Liver (tissue), 9 donors: ENCODE results near the gene PWP1. TPM values are rescaled to one million over a fixed set of nuclear protein-coding genes. Genes with fewer than 3 reads are reported as not detected.
A peak's percentile ranks its signal among the peaks of the same experiment; 100 is the strongest.

Experiments used
- DNase-seq: peaks from one replicate; pipeline ENCODE4 v3.0.0-alpha.2; 2017; ENCODE audit warnings: low spot score
- H3K27ac ChIP-seq, 2 donors: one replicate each; pipeline ENCODE4 v1.7.0; 2013; ENCODE audit warnings: inconsistent platforms in 2 of 2, low read length in 2 of 2, control low read depth in 1 of 2, low read depth in 1 of 2, mild to moderate bottlenecking in 1 of 2
- H3K27me3 ChIP-seq, 4 donors: one replicate each; pipeline versions ENCODE4 v1.6.1 to v1.7.0; 2013; ENCODE audit warnings: low read length in 3 of 4, inconsistent platforms in 1 of 4, mild to moderate bottlenecking in 1 of 4, moderate library complexity in 1 of 4; ENCODE audit not compliant: control insufficient read depth in 4 of 4, insufficient read depth in 4 of 4
- H3K36me3 ChIP-seq, 4 donors: one replicate each; pipeline versions ENCODE4 v1.6.1 to v1.7.0; 2013; ENCODE audit warnings: low read length in 3 of 4, mild to moderate bottlenecking in 3 of 4, low read depth in 1 of 4, moderate library complexity in 1 of 4; ENCODE audit not compliant: control insufficient read depth in 4 of 4, insufficient read depth in 3 of 4
- H3K4me1 ChIP-seq, 4 donors: one replicate each; pipeline versions ENCODE4 v1.6.1 to v1.7.0; 2013; ENCODE audit warnings: low read length in 3 of 4, mild to moderate bottlenecking in 3 of 4, moderate library complexity in 1 of 4; ENCODE audit not compliant: control insufficient read depth in 4 of 4, insufficient read depth in 4 of 4
- H3K4me3 ChIP-seq, 3 donors: one replicate each; pipeline versions ENCODE4 v1.6.1 to v1.7.0; 2013; ENCODE audit warnings: low read length in 3 of 3, control low read depth in 1 of 3, low read depth in 1 of 3, mild to moderate bottlenecking in 1 of 3
- H3K9ac ChIP-seq, 2 donors: one replicate each; pipeline ENCODE4 v1.7.0; 2013; ENCODE audit warnings: low read length in 2 of 2, mild to moderate bottlenecking in 2 of 2, moderate library complexity in 2 of 2, control low read depth in 1 of 2, low read depth in 1 of 2
- H3K9me3 ChIP-seq, 4 donors: one replicate each; pipeline versions ENCODE4 v1.6.1 to v1.7.0; 2013; ENCODE audit warnings: low read length in 3 of 4; ENCODE audit not compliant: control insufficient read depth in 4 of 4
- EGR1 ChIP-seq, 2 donors: IDR thresholded peaks; 2 replicates each; pipeline ENCODE4 v1.6.1; 2016 to 2018; ENCODE audit warnings: antibody characterized with exemption in 2 of 2, low read depth in 2 of 2
- FOXA1 ChIP-seq: IDR thresholded peaks from 2 replicates; pipeline ENCODE4 v1.6.1; 2016; ENCODE audit warnings: antibody characterized with exemption
- FOXA2 ChIP-seq: IDR thresholded peaks from 2 replicates; pipeline ENCODE4 v1.6.1; 2016; ENCODE audit warnings: antibody characterized with exemption
- GABPA ChIP-seq, 2 donors: IDR thresholded peaks in 1 of 2; conservative IDR thresholded peaks in 1 of 2; 2 replicates each; pipeline ENCODE4 v1.6.1; 2016; ENCODE audit warnings: antibody characterized with exemption in 2 of 2, mild to moderate bottlenecking in 1 of 2, moderate library complexity in 1 of 2
- HNF4A ChIP-seq, 2 donors: conservative IDR thresholded peaks; 2 replicates each; pipeline ENCODE4 v1.6.1; 2016; ENCODE audit warnings: antibody characterized with exemption in 2 of 2, mild to moderate bottlenecking in 2 of 2
- HNF4G ChIP-seq: IDR thresholded peaks from 2 replicates; pipeline ENCODE4 v1.6.1; 2016; ENCODE audit warnings: antibody characterized with exemption
- JUND ChIP-seq, 2 donors: IDR thresholded peaks; 2 replicates each; pipeline ENCODE4 v1.6.1; 2016; ENCODE audit warnings: antibody characterized with exemption in 2 of 2
- RAD21 ChIP-seq, 2 donors: IDR thresholded peaks; 2 replicates each; pipeline ENCODE4 v1.6.1; 2016; ENCODE audit warnings: antibody characterized with exemption in 2 of 2, mild to moderate bottlenecking in 2 of 2
- RXRA ChIP-seq, 2 donors: IDR thresholded peaks; 2 replicates each; pipeline ENCODE4 v1.6.1; 2017 to 2018; ENCODE audit warnings: antibody characterized with exemption in 2 of 2, mild to moderate bottlenecking in 1 of 2
- SP1 ChIP-seq: IDR thresholded peaks from 2 replicates; pipeline ENCODE4 v1.6.1; 2018; ENCODE audit warnings: antibody characterized with exemption, mild to moderate bottlenecking
- TAF1 ChIP-seq: conservative IDR thresholded peaks from 2 replicates; pipeline ENCODE4 v1.6.1; 2016; ENCODE audit warnings: antibody characterized with exemption, mild to moderate bottlenecking
- YY1 ChIP-seq: IDR thresholded peaks from 2 replicates; pipeline ENCODE4 v1.6.1; 2016; ENCODE audit warnings: antibody characterized with exemption, mild to moderate bottlenecking
- WGBS: extraction: QIAGEN DNeasy Blood & Tissue Kit; methylation state at CpG from one replicate; pipeline ENCODE4 v1.1.7; 2013; 5-methylcytosine and 5-hydroxymethylcytosine counted together
- polyA plus RNA-seq, 2 donors: library from polyadenylated mRNA; stranded (reverse) in 1 of 2; unstranded in 1 of 2; fragments of 200-250 nt in 1 of 2; fragments of >200 nt in 1 of 2; fragmentation: Nextera tagmentation in 1 of 2; extraction: Ambion mirVana in 1 of 2; gene quantifications; one replicate each; pipeline versions ENCODE4 v1.2.1 to v1.2.3, GENCODE V29; 2013 to 2015
- total RNA-seq, 2 donors: library from RNA; depleted of rRNA; stranded (reverse); fragments of >200 nt; gene quantifications; one replicate each; pipeline ENCODE4 v1.2.3, GENCODE V29; 2014
- TF ChIP-seq, protein P1 (sequence below): fragments of 150-350 bp; IDR thresholded peaks from 2 replicates; pipeline ENCODE4 v1.5.1; 2017; ENCODE audit warnings: improper control_type of control experiment, low read depth, low read length; ENCODE audit not compliant: missing input control
- TF ChIP-seq, protein P2 (sequence below): IDR thresholded peaks from 2 replicates; pipeline ENCODE4 v1.6.1; 2016; ENCODE audit warnings: antibody characterized with exemption
- TF ChIP-seq, protein P3 (sequence below): IDR thresholded peaks from 2 replicates; pipeline ENCODE4 v1.6.1; 2016; ENCODE audit warnings: antibody characterized with exemption
- TF ChIP-seq, protein P4 (sequence below): IDR thresholded peaks from 2 replicates; pipeline ENCODE4 v1.6.1; 2016; ENCODE audit warnings: antibody characterized with exemption, mild to moderate bottlenecking
- donor health status: healthy.
- donor health status: healthy.
- donor health status: healthy.
- donor health status: healthy.
- donor health status: healthy.

PWP1 gene
- total and polyA plus RNA-seq, 4 donors: 17.5 to 39.0 (median 26.9) TPM

DNA sequence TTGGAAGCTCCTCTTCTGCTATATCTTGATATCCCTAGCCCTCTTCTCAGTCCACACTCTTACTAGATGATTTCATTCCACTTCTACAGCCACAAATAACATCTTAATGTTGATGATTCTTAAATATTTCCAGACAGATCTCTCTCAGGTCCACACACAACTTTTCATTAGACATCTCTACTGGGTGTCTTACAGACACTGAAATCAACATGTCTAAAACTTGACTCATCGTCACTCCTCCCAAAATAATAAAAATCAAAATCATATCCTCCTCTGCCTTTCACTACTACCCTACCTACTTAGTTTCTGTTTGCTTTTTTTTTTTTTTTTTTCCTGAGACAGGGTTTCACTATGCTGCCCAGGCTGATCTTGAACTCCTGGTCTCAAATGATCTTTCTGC, 63.5 kb downstream of the PWP1 start:
- H3K4me3 ChIP-seq: no peak overlapping the region
- H3K9me3 ChIP-seq: no peaks in the 10 kb centered on the region
- 97% methylated on average over 1 of the region's 1 CpG for WGBS
- H3K27me3 ChIP-seq: no peaks in the 10 kb centered on the region
- no peaks in the 10 kb centered on the region for H3K4me1 ChIP-seq
- peaks cover 11 to 56% (median 50%) of the 10 kb centered on the region in 4 donors for H3K36me3 ChIP-seq
- no peak for DNase-seq
- TF ChIP-seq FOXA1 (no peak), FOXA2 (no peak), YY1 (no peak), TAF1 (no peak), SP1 (no peak), GABPA (IDR thresholded peaks at IDR 0.05 in 1 of 2, conservative IDR thresholded peaks at IDR 0.05 in 1 of 2) (no peak), JUND (IDR thresholded peaks at IDR 0.05) (no peak), HNF4A (conservative IDR thresholded peaks at IDR 0.05) (no peak), HNF4G (no peak)
- TF ChIP-seq, protein P1, sequence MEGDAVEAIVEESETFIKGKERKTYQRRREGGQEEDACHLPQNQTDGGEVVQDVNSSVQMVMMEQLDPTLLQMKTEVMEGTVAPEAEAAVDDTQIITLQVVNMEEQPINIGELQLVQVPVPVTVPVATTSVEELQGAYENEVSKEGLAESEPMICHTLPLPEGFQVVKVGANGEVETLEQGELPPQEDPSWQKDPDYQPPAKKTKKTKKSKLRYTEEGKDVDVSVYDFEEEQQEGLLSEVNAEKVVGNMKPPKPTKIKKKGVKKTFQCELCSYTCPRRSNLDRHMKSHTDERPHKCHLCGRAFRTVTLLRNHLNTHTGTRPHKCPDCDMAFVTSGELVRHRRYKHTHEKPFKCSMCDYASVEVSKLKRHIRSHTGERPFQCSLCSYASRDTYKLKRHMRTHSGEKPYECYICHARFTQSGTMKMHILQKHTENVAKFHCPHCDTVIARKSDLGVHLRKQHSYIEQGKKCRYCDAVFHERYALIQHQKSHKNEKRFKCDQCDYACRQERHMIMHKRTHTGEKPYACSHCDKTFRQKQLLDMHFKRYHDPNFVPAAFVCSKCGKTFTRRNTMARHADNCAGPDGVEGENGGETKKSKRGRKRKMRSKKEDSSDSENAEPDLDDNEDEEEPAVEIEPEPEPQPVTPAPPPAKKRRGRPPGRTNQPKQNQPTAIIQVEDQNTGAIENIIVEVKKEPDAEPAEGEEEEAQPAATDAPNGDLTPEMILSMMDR: no peak
- TF ChIP-seq, protein P2, sequence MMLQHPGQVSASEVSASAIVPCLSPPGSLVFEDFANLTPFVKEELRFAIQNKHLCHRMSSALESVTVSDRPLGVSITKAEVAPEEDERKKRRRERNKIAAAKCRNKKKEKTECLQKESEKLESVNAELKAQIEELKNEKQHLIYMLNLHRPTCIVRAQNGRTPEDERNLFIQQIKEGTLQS: no peak
- TF ChIP-seq, protein P3, sequence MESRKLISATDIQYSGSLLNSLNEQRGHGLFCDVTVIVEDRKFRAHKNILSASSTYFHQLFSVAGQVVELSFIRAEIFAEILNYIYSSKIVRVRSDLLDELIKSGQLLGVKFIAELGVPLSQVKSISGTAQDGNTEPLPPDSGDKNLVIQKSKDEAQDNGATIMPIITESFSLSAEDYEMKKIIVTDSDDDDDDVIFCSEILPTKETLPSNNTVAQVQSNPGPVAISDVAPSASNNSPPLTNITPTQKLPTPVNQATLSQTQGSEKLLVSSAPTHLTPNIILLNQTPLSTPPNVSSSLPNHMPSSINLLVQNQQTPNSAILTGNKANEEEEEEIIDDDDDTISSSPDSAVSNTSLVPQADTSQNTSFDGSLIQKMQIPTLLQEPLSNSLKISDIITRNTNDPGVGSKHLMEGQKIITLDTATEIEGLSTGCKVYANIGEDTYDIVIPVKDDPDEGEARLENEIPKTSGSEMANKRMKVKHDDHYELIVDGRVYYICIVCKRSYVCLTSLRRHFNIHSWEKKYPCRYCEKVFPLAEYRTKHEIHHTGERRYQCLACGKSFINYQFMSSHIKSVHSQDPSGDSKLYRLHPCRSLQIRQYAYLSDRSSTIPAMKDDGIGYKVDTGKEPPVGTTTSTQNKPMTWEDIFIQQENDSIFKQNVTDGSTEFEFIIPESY: no peak
- TF ChIP-seq, protein P4, sequence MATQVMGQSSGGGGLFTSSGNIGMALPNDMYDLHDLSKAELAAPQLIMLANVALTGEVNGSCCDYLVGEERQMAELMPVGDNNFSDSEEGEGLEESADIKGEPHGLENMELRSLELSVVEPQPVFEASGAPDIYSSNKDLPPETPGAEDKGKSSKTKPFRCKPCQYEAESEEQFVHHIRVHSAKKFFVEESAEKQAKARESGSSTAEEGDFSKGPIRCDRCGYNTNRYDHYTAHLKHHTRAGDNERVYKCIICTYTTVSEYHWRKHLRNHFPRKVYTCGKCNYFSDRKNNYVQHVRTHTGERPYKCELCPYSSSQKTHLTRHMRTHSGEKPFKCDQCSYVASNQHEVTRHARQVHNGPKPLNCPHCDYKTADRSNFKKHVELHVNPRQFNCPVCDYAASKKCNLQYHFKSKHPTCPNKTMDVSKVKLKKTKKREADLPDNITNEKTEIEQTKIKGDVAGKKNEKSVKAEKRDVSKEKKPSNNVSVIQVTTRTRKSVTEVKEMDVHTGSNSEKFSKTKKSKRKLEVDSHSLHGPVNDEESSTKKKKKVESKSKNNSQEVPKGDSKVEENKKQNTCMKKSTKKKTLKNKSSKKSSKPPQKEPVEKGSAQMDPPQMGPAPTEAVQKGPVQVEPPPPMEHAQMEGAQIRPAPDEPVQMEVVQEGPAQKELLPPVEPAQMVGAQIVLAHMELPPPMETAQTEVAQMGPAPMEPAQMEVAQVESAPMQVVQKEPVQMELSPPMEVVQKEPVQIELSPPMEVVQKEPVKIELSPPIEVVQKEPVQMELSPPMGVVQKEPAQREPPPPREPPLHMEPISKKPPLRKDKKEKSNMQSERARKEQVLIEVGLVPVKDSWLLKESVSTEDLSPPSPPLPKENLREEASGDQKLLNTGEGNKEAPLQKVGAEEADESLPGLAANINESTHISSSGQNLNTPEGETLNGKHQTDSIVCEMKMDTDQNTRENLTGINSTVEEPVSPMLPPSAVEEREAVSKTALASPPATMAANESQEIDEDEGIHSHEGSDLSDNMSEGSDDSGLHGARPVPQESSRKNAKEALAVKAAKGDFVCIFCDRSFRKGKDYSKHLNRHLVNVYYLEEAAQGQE: no peak
- no peak overlapping the region for H3K27ac ChIP-seq
- H3K9ac ChIP-seq: no peak overlapping the region

DNA sequence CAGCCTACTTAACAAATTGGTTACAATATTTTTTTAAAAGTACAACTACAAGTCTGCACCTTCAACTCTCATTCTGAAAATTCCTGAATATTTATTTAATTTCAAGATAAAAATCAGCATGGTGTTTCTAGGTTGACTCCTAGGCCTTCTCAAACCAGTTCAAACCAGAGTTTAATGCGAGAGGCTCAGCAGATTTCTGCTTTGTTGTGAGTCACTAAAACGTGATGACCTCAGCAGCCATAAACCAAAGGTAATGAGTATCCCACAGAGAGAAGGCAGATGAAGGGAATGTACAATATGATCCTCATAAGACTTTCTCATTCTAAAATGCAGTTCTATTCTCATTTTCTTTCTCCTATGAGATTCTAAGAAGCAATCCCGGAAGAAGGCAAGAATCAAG, 73.8 kb downstream of the PWP1 start:
- H3K27ac ChIP-seq: no peak overlapping the region
- WGBS: 55% methylated on average over 3 of the region's 3 CpGs
- peak overlapping the region in 1 of 2 donors; percentile 68 for H3K9ac ChIP-seq
- H3K9me3 ChIP-seq: no peaks in the 10 kb centered on the region
- H3K4me1 ChIP-seq: peaks cover 2 to 25% (median 22%) of the 10 kb centered on the region in 4 donors
- no peak for DNase-seq
- H3K36me3 ChIP-seq: peaks cover 13 to 26% (median 16%) of the 10 kb centered on the region in 4 donors
- peak overlapping the region in 1 of 3 donors; percentile 98 for H3K4me3 ChIP-seq
- no peaks in the 10 kb centered on the region for H3K27me3 ChIP-seq
- TF ChIP-seq RXRA (IDR thresholded peaks at IDR 0.05): no peak
- no peak for TF ChIP-seq SP1
- TF ChIP-seq YY1: no peak
- no peak for TF ChIP-seq TAF1
- TF ChIP-seq HNF4A (conservative IDR thresholded peaks at IDR 0.05): no peak
- TF ChIP-seq GABPA (IDR thresholded peaks at IDR 0.05 in 1 of 2, conservative IDR thresholded peaks at IDR 0.05 in 1 of 2): no peak
- TF ChIP-seq, protein P4: no peak
- TF ChIP-seq, protein P2: no peak
- TF ChIP-seq, protein P3: no peak
- TF ChIP-seq EGR1 (IDR thresholded peaks at IDR 0.05; ENCODE audit: low read depth in 2 of 2): no peak
- no peak for TF ChIP-seq RAD21 (IDR thresholded peaks at IDR 0.05)
- TF ChIP-seq FOXA1: no peak
